Fibroblast of lung (primary cell): Measurements from ENCODE around the gene SCTR.

Experiments
- EZH2 ChIP-seq: IDR thresholded peaks from 2 replicates; pipeline ENCODE4 v1.5.1; 2012; ENCODE audit warnings: low read length, control low read depth, mild to moderate bottlenecking; ENCODE audit errors: missing control alignments
- TF ChIP-seq, protein P1 (sequence below), 2 donors: IDR thresholded peaks in 1 of 2; conservative IDR thresholded peaks in 1 of 2; 1 replicate in 1 of 2; 2 replicates in 1 of 2; pipeline ENCODE4 v1.5.1; 2011 to 2012; ENCODE audit warnings: low read length in 2 of 2, control low read depth in 1 of 2, inconsistent platforms in 1 of 2, low read depth in 1 of 2, mild to moderate bottlenecking in 1 of 2

DNA sequence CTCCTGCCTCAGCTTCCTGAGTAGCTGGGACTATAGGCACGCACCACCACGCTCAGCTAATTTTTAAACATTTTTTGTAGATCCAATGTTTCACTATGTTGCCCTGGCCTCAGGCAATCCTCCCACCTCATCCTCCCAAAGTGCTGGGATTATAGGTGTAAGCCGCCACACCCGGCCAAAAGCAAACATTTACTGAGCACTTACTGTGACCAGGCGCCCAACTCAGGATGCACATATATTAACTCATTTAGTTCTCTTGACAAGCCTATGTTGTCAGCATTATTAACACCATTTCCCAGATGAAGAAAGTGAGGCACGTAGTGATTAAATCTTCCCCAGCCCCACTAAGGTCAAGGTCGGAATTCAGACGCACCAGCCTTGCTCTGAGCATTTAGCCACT, 51.5 kb downstream of the SCTR start:
- TF ChIP-seq EZH2: no peak
- TF ChIP-seq, protein P1, sequence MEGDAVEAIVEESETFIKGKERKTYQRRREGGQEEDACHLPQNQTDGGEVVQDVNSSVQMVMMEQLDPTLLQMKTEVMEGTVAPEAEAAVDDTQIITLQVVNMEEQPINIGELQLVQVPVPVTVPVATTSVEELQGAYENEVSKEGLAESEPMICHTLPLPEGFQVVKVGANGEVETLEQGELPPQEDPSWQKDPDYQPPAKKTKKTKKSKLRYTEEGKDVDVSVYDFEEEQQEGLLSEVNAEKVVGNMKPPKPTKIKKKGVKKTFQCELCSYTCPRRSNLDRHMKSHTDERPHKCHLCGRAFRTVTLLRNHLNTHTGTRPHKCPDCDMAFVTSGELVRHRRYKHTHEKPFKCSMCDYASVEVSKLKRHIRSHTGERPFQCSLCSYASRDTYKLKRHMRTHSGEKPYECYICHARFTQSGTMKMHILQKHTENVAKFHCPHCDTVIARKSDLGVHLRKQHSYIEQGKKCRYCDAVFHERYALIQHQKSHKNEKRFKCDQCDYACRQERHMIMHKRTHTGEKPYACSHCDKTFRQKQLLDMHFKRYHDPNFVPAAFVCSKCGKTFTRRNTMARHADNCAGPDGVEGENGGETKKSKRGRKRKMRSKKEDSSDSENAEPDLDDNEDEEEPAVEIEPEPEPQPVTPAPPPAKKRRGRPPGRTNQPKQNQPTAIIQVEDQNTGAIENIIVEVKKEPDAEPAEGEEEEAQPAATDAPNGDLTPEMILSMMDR (conservative IDR thresholded peaks at IDR 0.05 in 1 of 2, IDR thresholded peaks at IDR 0.05 in 1 of 2; ENCODE audit: low read depth in 1 of 2, low read length in 2 of 2): no peak
